ENCODE measurements around the gene ZRSR2. TPM values are rescaled to one million over a fixed set of nuclear protein-coding genes. Genes with fewer than 3 reads are reported as not detected.
A peak's percentile ranks its signal among the peaks of the same experiment; 100 is the strongest.

Gene ZRSR2
- total and polyA plus RNA-seq, 9 of the 15 experiments (the other 6 are each of a cell fraction or from before 2014, with no cell fraction given), result 3.5 to 19.5 (median 8.6) TPM

GRCh38 chrX:15854712-15855567, 64.7 kb downstream of the ZRSR2 start, which contains the start of gene AP1S2 (continued):
- peak; percentile 72 to 85 for TF ChIP-seq MNT (conservative IDR thresholded peaks at IDR 0.05)
- TF ChIP-seq MBD1 (CRISPR knock-in tag; IDR thresholded peaks at IDR 0.05), result no peak
- no peak for TF ChIP-seq ARID1B (IDR thresholded peaks at IDR 0.05)
- no peak for TF ChIP-seq PCBP2 (IDR thresholded peaks at IDR 0.05; ENCODE audit: low read depth, low read length, poor library complexity, severe bottlenecking)
- TF ChIP-seq PHF8 (IDR thresholded peaks at IDR 0.05; ENCODE audit: borderline replicate concordance, low read length), result peak; percentile 65; the same call in 1 of the 2 replicates
- no peak for TF ChIP-seq TAF15 (IDR thresholded peaks at IDR 0.05; ENCODE audit: low read depth, low read length)
- peak; percentile 78 for TF ChIP-seq MGA (IDR thresholded peaks at IDR 0.05)
- peak; percentile 14; the same call in 1 of the 2 replicates for TF ChIP-seq EP300 (IDR thresholded peaks at IDR 0.05; ENCODE audit: low read length)
- TF ChIP-seq FOXM1 (IDR thresholded peaks at IDR 0.05; ENCODE audit: low read depth), result no peak
- no peak for TF ChIP-seq FOXM1 (CRISPR knock-in tag; IDR thresholded peaks at IDR 0.05; ENCODE audit: low read depth)
- peak; percentile 64; the same call in 1 of the 2 replicates for TF ChIP-seq SUPT5H (IDR thresholded peaks at IDR 0.05)
- no peak for TF ChIP-seq ZFPM2 (CRISPR knock-in tag; IDR thresholded peaks at IDR 0.05)
